HG03521 (cell line): ENCODE data around the gene RIC8B.
"Not testable (repeated sequence)": the region's sequence is repeated elsewhere in the genome, so short reads cannot be mapped to it uniquely, and the experiment has no call there.

ENCODE experiments used
- ATAC-seq: cut with Tn5 transposase; IDR thresholded peaks from one replicate; pipeline ENCODE4 v1.9.1; 2021; ENCODE audit warnings: mild to moderate bottlenecking, moderate library complexity; ENCODE audit not compliant: unreplicated experiment

RIC8B gene, protein sequence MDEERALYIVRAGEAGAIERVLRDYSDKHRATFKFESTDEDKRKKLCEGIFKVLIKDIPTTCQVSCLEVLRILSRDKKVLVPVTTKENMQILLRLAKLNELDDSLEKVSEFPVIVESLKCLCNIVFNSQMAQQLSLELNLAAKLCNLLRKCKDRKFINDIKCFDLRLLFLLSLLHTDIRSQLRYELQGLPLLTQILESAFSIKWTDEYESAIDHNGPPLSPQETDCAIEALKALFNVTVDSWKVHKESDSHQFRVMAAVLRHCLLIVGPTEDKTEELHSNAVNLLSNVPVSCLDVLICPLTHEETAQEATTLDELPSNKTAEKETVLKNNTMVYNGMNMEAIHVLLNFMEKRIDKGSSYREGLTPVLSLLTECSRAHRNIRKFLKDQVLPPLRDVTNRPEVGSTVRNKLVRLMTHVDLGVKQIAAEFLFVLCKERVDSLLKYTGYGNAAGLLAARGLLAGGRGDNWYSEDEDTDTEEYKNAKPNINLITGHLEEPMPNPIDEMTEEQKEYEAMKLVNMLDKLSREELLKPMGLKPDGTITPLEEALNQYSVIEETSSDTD

DNA sequence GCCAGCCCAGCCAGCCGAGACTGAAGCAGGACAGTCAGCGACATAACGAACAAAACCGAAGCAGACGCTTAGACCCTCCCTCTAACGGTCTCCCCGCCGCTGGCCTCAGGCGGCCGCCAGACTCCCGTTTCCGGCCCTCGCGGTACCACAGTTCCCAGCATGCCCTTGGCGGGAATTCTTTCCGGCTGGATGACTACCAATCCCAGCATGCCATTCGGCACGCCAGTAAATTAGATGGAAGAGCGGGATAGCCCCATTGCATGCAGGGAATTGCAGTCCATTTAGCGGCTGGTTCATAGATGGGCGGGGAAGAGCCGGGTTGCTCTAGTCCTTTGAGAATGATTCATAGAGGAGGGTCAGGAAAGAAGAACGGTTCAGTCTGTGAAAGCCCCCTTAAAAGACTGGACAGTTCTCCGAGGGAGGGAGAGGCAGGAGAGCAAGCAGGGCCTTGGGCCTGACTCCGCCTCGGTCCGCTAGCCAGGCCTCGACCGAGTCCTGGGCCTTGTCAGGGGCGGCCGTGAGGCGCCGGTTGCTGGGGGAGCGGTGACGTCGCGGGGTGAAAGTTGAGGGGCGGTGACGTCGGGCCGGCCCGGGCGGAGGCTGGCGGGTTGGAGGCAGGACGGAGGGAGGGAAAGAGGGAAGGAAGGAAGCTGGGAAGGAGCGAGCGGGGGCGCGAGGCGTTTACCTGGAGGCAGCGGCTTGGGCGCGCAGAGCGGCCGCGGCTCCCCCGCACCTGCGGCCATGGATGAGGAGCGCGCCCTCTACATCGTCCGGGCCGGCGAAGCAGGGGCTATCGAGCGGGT is at the start of gene RIC8B:
Gene RIC8B (plus strand): TSS at position 678 of the 803 bp plus-strand sequence. CDS start 64 bp downstream, at position 742.
- peak; percentile 83 for ATAC-seq

GRCh38 chr12:106724934-106725333 is 49.5 kb upstream of the RIC8B start:
- no peak for ATAC-seq

GRCh38 chr12:106726603-106727202 is 47.8 kb upstream of the RIC8B start:
- not testable (repeated sequence) for ATAC-seq

DNA sequence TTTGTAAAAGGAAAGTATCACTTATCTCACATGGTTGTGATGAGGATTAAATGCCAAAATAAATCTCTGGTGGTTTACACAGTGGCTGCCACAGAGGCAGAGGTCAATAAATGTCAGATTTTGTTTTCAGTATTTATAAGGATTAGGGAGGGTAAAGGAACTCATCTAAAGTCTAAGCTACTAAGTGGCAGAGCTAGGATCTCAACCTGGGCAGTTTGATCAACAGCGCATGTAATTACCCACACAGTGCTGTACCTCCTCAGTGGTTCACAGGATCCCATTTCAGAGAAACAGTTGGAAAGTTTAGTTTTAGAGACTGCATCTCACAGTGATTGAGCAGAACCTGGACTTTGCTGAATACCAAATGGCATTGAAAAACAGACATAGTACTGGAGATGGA is 44.9 kb upstream of the RIC8B start:
- ATAC-seq = no peak

GRCh38 chr12:106732890-106733289 is 41.6 kb upstream of the RIC8B start:
- no peak for ATAC-seq

GRCh38 chr12:106733660-106734059 is 40.8 kb upstream of the RIC8B start:
- no peak for ATAC-seq

DNA sequence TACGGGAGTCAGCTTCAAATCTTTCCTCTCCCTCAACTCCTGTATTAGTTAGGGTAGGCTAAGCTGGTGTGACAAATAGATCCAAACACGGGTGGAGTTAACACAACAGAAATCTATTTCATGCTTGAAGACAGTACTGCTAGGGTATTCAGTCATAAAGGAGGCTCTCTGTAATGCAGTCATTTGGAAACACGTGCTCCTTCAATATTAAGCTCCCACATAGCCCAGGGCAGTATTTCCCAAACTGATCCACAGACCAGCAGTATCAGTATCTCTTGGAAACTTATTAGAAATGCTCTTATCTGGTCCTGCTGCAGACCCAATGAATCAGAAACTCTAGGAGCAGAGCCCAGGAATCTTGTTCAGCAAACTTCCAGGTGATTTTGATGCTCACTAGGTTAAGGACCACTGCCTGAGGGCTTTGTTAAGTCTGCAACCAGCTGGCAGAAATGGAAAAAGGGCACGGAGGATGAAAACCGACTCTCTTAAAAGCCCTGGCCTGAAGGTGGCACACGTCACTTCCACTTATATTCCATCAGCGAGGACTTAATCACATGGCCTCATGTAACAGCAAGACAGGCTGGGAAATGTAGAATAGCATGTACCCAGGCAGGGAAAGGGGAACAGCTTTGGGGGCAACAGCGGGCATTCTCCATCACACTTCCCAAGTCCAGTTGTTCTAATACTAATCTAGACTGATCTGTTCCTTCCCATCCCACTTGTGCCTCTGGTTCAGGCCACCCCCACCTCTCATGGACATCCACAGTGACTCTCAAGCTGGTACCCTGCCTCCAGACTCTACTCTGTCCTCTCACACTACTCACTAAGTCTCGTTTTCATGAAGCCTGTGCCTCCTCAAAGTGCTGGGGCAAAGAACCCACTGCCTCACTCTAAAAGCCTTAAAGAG is 38.2 kb upstream of the RIC8B start:
- no peak for ATAC-seq

DNA sequence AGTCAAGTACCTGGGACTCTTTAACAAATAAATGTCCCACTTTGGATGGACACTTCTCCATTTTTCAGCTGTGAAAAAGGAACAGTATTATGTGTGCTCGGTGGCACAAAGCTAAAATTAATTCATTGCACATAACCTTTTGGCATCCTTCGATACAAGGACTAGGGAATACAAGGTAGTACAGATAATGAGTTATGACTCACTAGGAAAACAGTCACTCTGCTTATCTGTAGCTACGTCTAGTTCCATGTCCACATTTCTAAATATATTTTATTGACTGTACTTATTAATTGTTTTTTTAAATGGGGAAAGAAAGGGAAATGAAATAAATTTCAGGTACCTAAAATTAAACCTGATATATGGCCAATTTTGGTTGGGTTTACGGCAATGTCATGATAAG is 35.2 kb upstream of the RIC8B start:
- ATAC-seq = no peak

- no peak for ATAC-seq
Measured at GRCh38 chr12:106739815-106740530, 34.5 kb upstream of the RIC8B start.

DNA sequence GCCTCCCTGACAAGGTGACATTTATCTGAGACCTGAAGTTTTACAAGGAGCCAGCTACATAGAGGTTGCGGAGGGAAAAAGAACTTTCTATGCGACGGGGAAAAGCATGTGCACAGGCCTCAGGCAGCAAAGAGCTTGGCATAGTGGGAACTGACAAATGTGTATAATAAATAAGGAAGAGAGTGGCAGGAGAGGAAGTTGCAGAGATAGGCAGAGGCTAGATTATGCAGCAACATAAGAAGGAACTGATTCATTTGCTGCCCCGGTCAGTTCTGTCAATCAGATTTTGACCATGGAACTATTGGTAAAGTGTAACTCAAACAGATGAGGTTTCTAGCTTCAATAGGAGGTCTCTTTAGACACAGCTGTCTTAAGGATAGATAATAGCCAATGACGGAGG is 33.7 kb upstream of the RIC8B start:
- ATAC-seq = no peak

- ATAC-seq = no peak
Measured at GRCh38 chr12:106741247-106741646, 33.2 kb upstream of the RIC8B start.

- ATAC-seq = no peak
Measured at GRCh38 chr12:106743270-106743988, 31.1 kb upstream of the RIC8B start.

- ATAC-seq = no peak
Measured at GRCh38 chr12:106744600-106744999, 29.9 kb upstream of the RIC8B start.

DNA sequence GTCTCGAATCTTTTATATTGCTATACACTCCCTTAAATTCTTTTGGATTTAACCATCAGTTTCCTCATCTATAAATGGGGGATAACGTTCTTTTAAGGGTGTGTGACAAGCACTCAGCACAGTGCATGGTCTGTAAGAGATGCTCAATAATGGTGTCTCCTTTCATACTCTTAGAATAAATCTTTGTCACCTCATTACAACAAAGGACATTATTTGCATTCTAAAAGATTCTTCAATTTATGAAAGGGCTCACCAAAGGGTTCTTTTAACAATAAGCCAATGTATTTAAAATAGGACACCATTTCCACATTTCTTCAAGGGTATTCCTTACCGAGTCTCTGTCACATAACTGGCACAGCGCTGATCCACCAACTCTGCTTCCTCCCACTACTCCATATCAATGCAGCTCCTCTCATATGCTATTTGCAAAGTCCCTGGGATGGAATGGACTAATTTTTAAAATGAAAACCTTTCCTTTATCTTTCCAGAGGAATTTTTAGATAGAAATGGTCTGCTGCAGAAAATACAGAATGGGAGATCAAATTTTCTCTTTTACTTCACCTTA is 29.2 kb upstream of the RIC8B start:
- ATAC-seq = no peak

DNA sequence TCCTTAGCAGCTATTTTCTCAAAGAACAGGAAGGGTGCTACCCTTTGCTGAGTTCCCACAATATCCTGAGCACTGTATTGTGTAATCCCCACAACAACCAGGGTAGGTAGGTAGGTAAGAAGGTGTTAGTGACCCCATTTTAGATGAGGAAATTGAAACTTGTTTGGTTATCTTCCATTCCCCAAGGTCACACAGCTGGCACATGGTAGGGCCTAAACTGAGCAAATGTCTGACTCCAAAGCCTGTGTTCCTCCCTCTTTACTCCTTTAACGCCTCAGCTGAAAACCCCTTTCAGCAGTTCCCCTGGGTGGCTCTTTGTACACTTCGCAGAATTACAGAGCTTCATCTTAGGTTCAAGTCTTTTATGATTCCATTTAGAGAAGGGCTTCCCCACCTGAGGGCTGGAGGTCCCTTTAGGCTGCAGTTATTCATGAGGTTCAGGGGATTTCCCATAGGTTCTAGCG is 26.5 kb upstream of the RIC8B start:
- no peak for ATAC-seq

DNA sequence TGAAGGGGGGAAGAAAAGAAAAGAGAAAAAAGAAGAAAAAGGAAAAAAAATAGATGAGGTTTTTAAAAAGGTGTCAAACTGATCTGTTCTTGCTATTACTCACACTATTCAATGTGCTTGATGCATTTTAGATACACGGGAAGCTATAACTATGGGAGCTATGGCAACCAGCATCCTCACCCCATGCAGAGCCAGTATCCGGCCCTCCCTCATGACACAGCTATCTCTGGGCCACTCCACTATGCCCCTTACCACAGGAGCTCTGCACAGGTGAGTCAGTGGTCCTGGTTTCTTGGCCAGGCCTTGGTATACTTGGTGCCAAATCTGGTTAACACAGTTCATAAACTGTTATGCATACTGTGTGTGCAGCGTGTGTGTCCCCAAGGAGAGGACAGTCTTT is 24.0 kb upstream of the RIC8B start:
- no peak for ATAC-seq

- peak; percentile 96 for ATAC-seq
Measured at GRCh38 chr12:106753526-106753925, 21.0 kb upstream of the RIC8B start.

GRCh38 chr12:106754331-106754730 is 20.2 kb upstream of the RIC8B start:
- no peak for ATAC-seq
